Muscle layer of duodenum (tissue), 2 donors: ENCODE data around the gene ANKRD16.
"Not testable (repeated sequence)": the region's sequence is repeated elsewhere in the genome, so short reads cannot be mapped to it uniquely, and the experiment has no call there.

Experiments
- H3K27ac ChIP-seq: one replicate; pipeline ENCODE4 v1.7.0; 2013; ENCODE audit warnings: mild to moderate bottlenecking, low read length
- H3K27me3 ChIP-seq: one replicate; pipeline ENCODE4 v1.7.0; 2013; ENCODE audit warnings: low read depth, mild to moderate bottlenecking, control low read depth, low read length
- H3K36me3 ChIP-seq, 2 donors: one replicate each; pipeline ENCODE4 v1.7.0; 2013; ENCODE audit warnings: low read length in 2 of 2, control low read depth in 1 of 2, mild to moderate bottlenecking in 1 of 2; ENCODE audit not compliant: insufficient read depth in 2 of 2, control insufficient read depth in 1 of 2
- H3K4me1 ChIP-seq, 2 donors: one replicate each; pipeline ENCODE4 v1.7.0; 2013; ENCODE audit warnings: low read length in 2 of 2, mild to moderate bottlenecking in 2 of 2, control low read depth in 1 of 2, moderate library complexity in 1 of 2; ENCODE audit not compliant: insufficient read depth in 2 of 2, control insufficient read depth in 1 of 2
- H3K4me3 ChIP-seq, 2 donors: one replicate each; pipeline ENCODE4 v1.7.0; 2013; ENCODE audit warnings: low read length in 2 of 2, low read depth in 1 of 2, mild to moderate bottlenecking in 1 of 2
- H3K9me3 ChIP-seq, 2 donors: one replicate each; pipeline ENCODE4 v1.7.0; 2013; ENCODE audit warnings: low read length in 2 of 2, control low read depth in 1 of 2, mild to moderate bottlenecking in 1 of 2; ENCODE audit not compliant: control insufficient read depth in 1 of 2
- donor health status: healthy.

ANKRD16 gene

GRCh38 chr10:5833814-5834213 is 55.9 kb downstream of the ANKRD16 start:
- Histone ChIP-seq H3K27ac (no peak overlapping the region), H3K4me1 (no peaks in the 10 kb centered on the region), H3K4me3 (no peak overlapping the region), H3K27me3 (no peaks in the 10 kb centered on the region), H3K9me3 (no peaks in the 10 kb centered on the region), H3K36me3 (no peaks in the 10 kb centered on the region)

- Histone ChIP-seq H3K4me3 (no peak overlapping the region), H3K36me3 (no peaks in the 10 kb centered on the region), H3K9me3 (no peaks in the 10 kb centered on the region), H3K4me1 (no peaks in the 10 kb centered on the region), H3K27ac (no peak overlapping the region), H3K27me3 (no peaks in the 10 kb centered on the region)
Measured at GRCh38 chr10:5832946-5833345, 56.7 kb downstream of the ANKRD16 start.

- no peaks in the 10 kb centered on the region for H3K36me3 ChIP-seq
- H3K4me3 ChIP-seq: no peak overlapping the region
- no peaks in the 10 kb centered on the region for H3K9me3 ChIP-seq
- no peaks in the 10 kb centered on the region for H3K27me3 ChIP-seq
- no peak overlapping the region for H3K27ac ChIP-seq
- H3K4me1 ChIP-seq: no peaks in the 10 kb centered on the region
Measured at GRCh38 chr10:5831446-5831782, 58.3 kb downstream of the ANKRD16 start.

GRCh38 chr10:5830629-5831445 is 58.9 kb downstream of the ANKRD16 start:
- H3K27ac ChIP-seq: no peak overlapping the region
- H3K36me3 ChIP-seq: no peaks in the 10 kb centered on the region
- no peaks in the 10 kb centered on the region for H3K9me3 ChIP-seq
- H3K4me1 ChIP-seq: no peaks in the 10 kb centered on the region
- H3K4me3 ChIP-seq: no peak overlapping the region
- H3K27me3 ChIP-seq: no peaks in the 10 kb centered on the region

GRCh38 chr10:5829267-5829666 is 60.4 kb downstream of the ANKRD16 start:
- Histone ChIP-seq H3K36me3 (no peaks in the 10 kb centered on the region), H3K9me3 (no peaks in the 10 kb centered on the region), H3K4me3 (no peak overlapping the region), H3K4me1 (no peaks in the 10 kb centered on the region), H3K27ac (no peak overlapping the region), H3K27me3 (no peaks in the 10 kb centered on the region)

GRCh38 chr10:5828725-5829124 is 61.0 kb downstream of the ANKRD16 start:
- Histone ChIP-seq H3K36me3 (no peaks in the 10 kb centered on the region), H3K4me1 (no peaks in the 10 kb centered on the region), H3K27me3 (no peaks in the 10 kb centered on the region), H3K4me3 (no peak overlapping the region), H3K9me3 (no peaks in the 10 kb centered on the region), H3K27ac (no peak overlapping the region)

- no peaks in the 10 kb centered on the region for H3K4me1 ChIP-seq
- no peak overlapping the region for H3K4me3 ChIP-seq
- no peaks in the 10 kb centered on the region for H3K9me3 ChIP-seq
- H3K27ac ChIP-seq: no peak overlapping the region
- no peaks in the 10 kb centered on the region for H3K27me3 ChIP-seq
- H3K36me3 ChIP-seq: no peaks in the 10 kb centered on the region
Measured at GRCh38 chr10:5827841-5828240, 61.9 kb downstream of the ANKRD16 start.

GRCh38 chr10:5826511-5826910 is 63.2 kb downstream of the ANKRD16 start:
- H3K36me3 ChIP-seq, H3K4me1 ChIP-seq, H3K9me3 ChIP-seq, H3K4me3 ChIP-seq, H3K27ac ChIP-seq, H3K27me3 ChIP-seq: not testable (repeated sequence)

- Histone ChIP-seq H3K4me3 (no peak overlapping the region), H3K4me1 (peaks cover 0 to 9% of the 10 kb centered on the region in 2 donors), H3K36me3 (no peaks in the 10 kb centered on the region), H3K9me3 (no peaks in the 10 kb centered on the region), H3K27me3 (no peaks in the 10 kb centered on the region), H3K27ac (no peak overlapping the region)
Measured at GRCh38 chr10:5818894-5819293, 70.8 kb downstream of the ANKRD16 start.

GRCh38 chr10:5818048-5818331 is 71.7 kb downstream of the ANKRD16 start:
- Histone ChIP-seq H3K27ac (no peak overlapping the region), H3K4me3 (no peak overlapping the region), H3K27me3 (no peaks in the 10 kb centered on the region), H3K4me1 (peaks cover 0 to 9% of the 10 kb centered on the region in 2 donors), H3K36me3 (no peaks in the 10 kb centered on the region), H3K9me3 (no peaks in the 10 kb centered on the region)

- H3K27ac ChIP-seq: no peak overlapping the region
- H3K4me1 ChIP-seq: peaks cover 0 to 9% of the 10 kb centered on the region in 2 donors
- H3K36me3 ChIP-seq: no peaks in the 10 kb centered on the region
- H3K9me3 ChIP-seq: no peaks in the 10 kb centered on the region
- no peaks in the 10 kb centered on the region for H3K27me3 ChIP-seq
- no peak overlapping the region for H3K4me3 ChIP-seq
Measured at GRCh38 chr10:5817322-5818047, 72.2 kb downstream of the ANKRD16 start.

GRCh38 chr10:5816170-5816569 is 73.5 kb downstream of the ANKRD16 start:
- H3K27me3 ChIP-seq: no peaks in the 10 kb centered on the region
- no peak overlapping the region for H3K4me3 ChIP-seq
- peaks cover 7 to 9% of the 10 kb centered on the region in 2 donors for H3K4me1 ChIP-seq
- no peaks in the 10 kb centered on the region for H3K36me3 ChIP-seq
- H3K27ac ChIP-seq: no peak overlapping the region
- H3K9me3 ChIP-seq: no peaks in the 10 kb centered on the region
